ENCODE data around the gene AP3S1. TPM values are rescaled to one million over a fixed set of nuclear protein-coding genes. Genes with fewer than 3 reads are reported as not detected.

Gene AP3S1
- total RNA-seq, 2 donors from 2014 or later = 32.0 to 163 TPM

GRCh38 chr5:115849258-115849798, 7.6 kb downstream of the AP3S1 start:
- no peak for DNase-seq (ENCODE audit: low spot score)
- no peak overlapping the region for H3K27ac ChIP-seq
- 96% methylated on average over 3 of the region's 3 CpGs for WGBS
- H3K9me3 ChIP-seq = no peaks in the 10 kb centered on the region
- intact Hi-C loops (cut with DNase I) = loop anchor here (10.0 kb wide), 1 partner anchor 305 kb away; the partner anchor contains the start of gene FEM1C
- H3K4me1 ChIP-seq (replicated peaks) = no peaks in the 10 kb centered on the region
- H3K36me3 ChIP-seq = no peaks in the 10 kb centered on the region
- no peak overlapping the region for H3K4me3 ChIP-seq
- TF ChIP-seq, protein P1, sequence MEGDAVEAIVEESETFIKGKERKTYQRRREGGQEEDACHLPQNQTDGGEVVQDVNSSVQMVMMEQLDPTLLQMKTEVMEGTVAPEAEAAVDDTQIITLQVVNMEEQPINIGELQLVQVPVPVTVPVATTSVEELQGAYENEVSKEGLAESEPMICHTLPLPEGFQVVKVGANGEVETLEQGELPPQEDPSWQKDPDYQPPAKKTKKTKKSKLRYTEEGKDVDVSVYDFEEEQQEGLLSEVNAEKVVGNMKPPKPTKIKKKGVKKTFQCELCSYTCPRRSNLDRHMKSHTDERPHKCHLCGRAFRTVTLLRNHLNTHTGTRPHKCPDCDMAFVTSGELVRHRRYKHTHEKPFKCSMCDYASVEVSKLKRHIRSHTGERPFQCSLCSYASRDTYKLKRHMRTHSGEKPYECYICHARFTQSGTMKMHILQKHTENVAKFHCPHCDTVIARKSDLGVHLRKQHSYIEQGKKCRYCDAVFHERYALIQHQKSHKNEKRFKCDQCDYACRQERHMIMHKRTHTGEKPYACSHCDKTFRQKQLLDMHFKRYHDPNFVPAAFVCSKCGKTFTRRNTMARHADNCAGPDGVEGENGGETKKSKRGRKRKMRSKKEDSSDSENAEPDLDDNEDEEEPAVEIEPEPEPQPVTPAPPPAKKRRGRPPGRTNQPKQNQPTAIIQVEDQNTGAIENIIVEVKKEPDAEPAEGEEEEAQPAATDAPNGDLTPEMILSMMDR (IDR thresholded peaks at IDR 0.05) = no peak
- TF ChIP-seq POLR2A (IDR thresholded peaks at IDR 0.05) = no peak
- TF ChIP-seq POLR2AphosphoS5 (IDR thresholded peaks at IDR 0.05) = no peak
- no peaks in the 10 kb centered on the region for H3K27me3 ChIP-seq (replicated peaks; ENCODE audit: insufficient read depth)

DNA sequence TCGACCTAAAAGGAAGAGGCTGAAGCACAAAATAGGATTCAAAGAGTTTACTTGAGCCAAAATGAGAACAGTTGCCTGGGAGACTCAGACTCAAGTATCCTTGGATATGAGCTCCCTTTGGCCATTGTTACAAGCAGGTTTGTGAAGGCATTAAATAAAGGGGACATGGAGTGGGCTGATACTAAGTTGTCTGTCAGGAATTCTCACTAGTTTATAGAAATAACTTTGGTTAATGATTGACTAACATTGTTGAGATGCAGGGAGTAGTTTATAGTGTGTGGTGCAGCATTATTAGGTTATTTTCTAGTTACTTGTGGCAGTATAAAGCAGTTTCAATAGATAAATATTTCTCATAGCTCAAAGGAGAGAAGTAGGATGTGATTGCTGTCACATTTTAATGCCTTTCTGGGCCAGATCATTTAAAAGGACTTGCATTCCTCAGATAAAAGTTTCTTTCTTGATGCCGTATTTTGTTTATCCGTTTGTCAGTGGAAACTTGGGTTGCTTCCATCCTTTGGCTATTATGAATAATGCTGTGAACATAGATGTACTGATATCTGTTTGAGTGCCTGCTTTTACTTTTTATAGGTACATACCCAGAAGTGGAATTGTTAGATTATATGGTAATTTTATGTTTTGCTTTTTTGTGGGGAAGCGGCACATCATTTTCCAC, 9.1 kb downstream of the AP3S1 start:
- Histone ChIP-seq H3K27ac (peak overlapping the region in 1 of 2 donors; percentile 2), H3K27me3 (replicated peaks; ENCODE audit: insufficient read depth) (no peaks in the 10 kb centered on the region), H3K4me3 (no peak overlapping the region), H3K36me3 (no peaks in the 10 kb centered on the region), H3K4me1 (replicated peaks) (no peaks in the 10 kb centered on the region), H3K9me3 (no peaks in the 10 kb centered on the region)
- TF ChIP-seq, protein P1 (IDR thresholded peaks at IDR 0.05) = no peak
- TF ChIP-seq POLR2AphosphoS5 (IDR thresholded peaks at IDR 0.05) (peak; percentile 19), POLR2A (IDR thresholded peaks at IDR 0.05) (no peak)
- no peak for DNase-seq (ENCODE audit: low spot score)
- WGBS = 30% methylated on average over 4 of the region's 4 CpGs
- intact Hi-C loops (cut with DNase I) = no loop called here

- Histone ChIP-seq H3K4me1 (replicated peaks) (no peaks in the 10 kb centered on the region), H3K27me3 (replicated peaks; ENCODE audit: insufficient read depth) (no peaks in the 10 kb centered on the region), H3K36me3 (no peaks in the 10 kb centered on the region), H3K27ac (no peak overlapping the region), H3K4me3 (no peak overlapping the region), H3K9me3 (no peaks in the 10 kb centered on the region)
- 97% methylated on average over 3 of the region's 3 CpGs for WGBS
- TF ChIP-seq, protein P1 (IDR thresholded peaks at IDR 0.05) = no peak
- TF ChIP-seq POLR2AphosphoS5 (IDR thresholded peaks at IDR 0.05) = no peak
- TF ChIP-seq POLR2A (IDR thresholded peaks at IDR 0.05) = no peak
- DNase-seq (ENCODE audit: low spot score) = no peak
- intact Hi-C loops (cut with DNase I) = no loop called here
Observed at GRCh38 chr5:115854139-115854538, 12.4 kb downstream of the AP3S1 start.

- intact Hi-C loops (cut with DNase I) = no loop called here
- no peak for DNase-seq (ENCODE audit: low spot score)
- Histone ChIP-seq H3K27me3 (replicated peaks; ENCODE audit: insufficient read depth) (no peaks in the 10 kb centered on the region), H3K36me3 (no peaks in the 10 kb centered on the region), H3K27ac (no peak overlapping the region), H3K4me3 (no peak overlapping the region), H3K4me1 (replicated peaks) (no peaks in the 10 kb centered on the region), H3K9me3 (no peaks in the 10 kb centered on the region)
- no peak for TF ChIP-seq POLR2AphosphoS5 (IDR thresholded peaks at IDR 0.05)
- TF ChIP-seq, protein P1 (IDR thresholded peaks at IDR 0.05) = no peak
- TF ChIP-seq POLR2A (IDR thresholded peaks at IDR 0.05) = no peak
- 52% methylated on average over 1 of the region's 1 CpG for WGBS
Observed at GRCh38 chr5:115855959-115856358, 14.2 kb downstream of the AP3S1 start.

- Histone ChIP-seq H3K4me1 (replicated peaks) (no peaks in the 10 kb centered on the region), H3K9me3 (no peaks in the 10 kb centered on the region), H3K4me3 (no peak overlapping the region), H3K27me3 (replicated peaks; ENCODE audit: insufficient read depth) (no peaks in the 10 kb centered on the region), H3K36me3 (no peaks in the 10 kb centered on the region), H3K27ac (no peak overlapping the region)
- no peak for TF ChIP-seq POLR2A (IDR thresholded peaks at IDR 0.05)
- TF ChIP-seq, protein P1 (IDR thresholded peaks at IDR 0.05) = no peak
- no peak for TF ChIP-seq POLR2AphosphoS5 (IDR thresholded peaks at IDR 0.05)
- no peak for DNase-seq (ENCODE audit: low spot score)
- intact Hi-C loops (cut with DNase I) = no loop called here
- WGBS = 86% methylated on average over 1 of the region's 1 CpG
Observed at GRCh38 chr5:115857057-115857479, 15.3 kb downstream of the AP3S1 start.
